ENCODE data around the gene SORBS1.

SORBS1 gene

GRCh38 chr10:95429639-95430038, 131.5 kb downstream of the SORBS1 start:
- no peak for DNase-seq

- DNase-seq, result no peak
These were observed 132.5 kb downstream of the SORBS1 start for GRCh38 chr10:95428701-95429100.

- DNase-seq, result no peak
These were observed 134.7 kb downstream of the SORBS1 start for GRCh38 chr10:95426482-95426881.

GRCh38 chr10:95425592-95426465, 135.3 kb downstream of the SORBS1 start:
- no peak for DNase-seq

GRCh38 chr10:95423164-95424005, 137.8 kb downstream of the SORBS1 start:
- no peak for DNase-seq

GRCh38 chr10:95422233-95422632, 138.9 kb downstream of the SORBS1 start:
- no peak for DNase-seq

- no peak for DNase-seq
These were observed 139.4 kb downstream of the SORBS1 start for GRCh38 chr10:95421782-95422181.

GRCh38 chr10:95419399-95419798, 141.8 kb downstream of the SORBS1 start:
- DNase-seq, result no peak

GRCh38 chr10:95416973-95417372, 144.2 kb downstream of the SORBS1 start:
- no peak for DNase-seq

- DNase-seq, result no peak
These were observed 144.9 kb downstream of the SORBS1 start for GRCh38 chr10:95416270-95416669.

GRCh38 chr10:95415621-95416031, 145.5 kb downstream of the SORBS1 start:
- no peak for DNase-seq

- no peak for DNase-seq
These were observed 146.2 kb downstream of the SORBS1 start for GRCh38 chr10:95414844-95415485.

GRCh38 chr10:95414016-95414830, 146.9 kb downstream of the SORBS1 start:
- DNase-seq, result no peak

- DNase-seq, result no peak
These were observed 147.6 kb downstream of the SORBS1 start for GRCh38 chr10:95413588-95413987.

GRCh38 chr10:95411635-95412034, 149.5 kb downstream of the SORBS1 start:
- DNase-seq, result no peak

GRCh38 chr10:95408983-95409873, 151.9 kb downstream of the SORBS1 start:
- DNase-seq, result no peak

GRCh38 chr10:95408148-95408960, 152.8 kb downstream of the SORBS1 start:
- DNase-seq, result no peak

GRCh38 chr10:95407546-95407945, 153.6 kb downstream of the SORBS1 start:
- DNase-seq, result no peak

GRCh38 chr10:95406651-95407280, 154.4 kb downstream of the SORBS1 start:
- DNase-seq, result no peak

GRCh38 chr10:95405655-95406054, 155.5 kb downstream of the SORBS1 start:
- no peak for DNase-seq
